Activated CD8-positive, alpha-beta memory T cell treated with anti-CD3 and anti-CD28 coated beads for 36 hours (primary cell): Measurements from ENCODE around the gene CD99. TPM values are rescaled to one million over a fixed set of nuclear protein-coding genes. Genes with fewer than 3 reads are reported as not detected.

ENCODE experiments used
- CTCF ChIA-PET: fragments of 350-600 bp; sonication (Branson Sonifier 250); formaldehyde crosslinking; loops from one replicate; lab custom pipeline; 2021; ENCODE audit warnings: antibody characterized with exemption; lab: Charles Lee
- POLR2A ChIA-PET: fragments of 350-600 bp; sonication (Branson Sonifier 250); formaldehyde crosslinking; loops from one replicate; lab custom pipeline; 2021; ENCODE audit warnings: antibody characterized with exemption; lab: Charles Lee
- total RNA-seq, 2 experiments: library from RNA; stranded (reverse); gene quantifications; one replicate each; pipeline ENCODE4 v1.2.3, GENCODE V29; 2021

CD99 gene
- 100 to 1,000 TPM; 223 to 228 TPM for total RNA-seq

- ChIA-PET CTCF (no interaction called here), POLR2A (no interaction called here)
Observed at GRCh38 chrX:2690856-2691542, at the start of gene CD99. Gene CD99, plus strand, starts transcription at chrX:2691295. Its CDS starts 66 bp downstream, at chrX:2691361.

GRCh38 chrX:2642146-2642545, 48.9 kb upstream of the CD99 start:
- CTCF ChIA-PET, result no interaction called here
- POLR2A ChIA-PET, result no interaction called here

- ChIA-PET POLR2A (no interaction called here), CTCF (no interaction called here)
Observed at GRCh38 chrX:2642791-2643190, 48.3 kb upstream of the CD99 start.

- POLR2A ChIA-PET, result no interaction called here
- CTCF ChIA-PET, result no interaction called here
Observed at GRCh38 chrX:2643880-2644279, 47.2 kb upstream of the CD99 start.

GRCh38 chrX:2645563-2645962, 45.5 kb upstream of the CD99 start:
- POLR2A ChIA-PET, result no interaction called here
- CTCF ChIA-PET, result no interaction called here

GRCh38 chrX:2647627-2648026, 43.5 kb upstream of the CD99 start:
- CTCF ChIA-PET, result no interaction called here
- POLR2A ChIA-PET, result no interaction called here

- ChIA-PET CTCF (no interaction called here), POLR2A (no interaction called here)
Observed at GRCh38 chrX:2650037-2650436, 41.1 kb upstream of the CD99 start.

- CTCF ChIA-PET, result no interaction called here
- POLR2A ChIA-PET, result no interaction called here
Observed at GRCh38 chrX:2650865-2651264, 40.2 kb upstream of the CD99 start.

- POLR2A ChIA-PET, result no interaction called here
- CTCF ChIA-PET, result no interaction called here
Observed at GRCh38 chrX:2652106-2652505, 39.0 kb upstream of the CD99 start.

- ChIA-PET POLR2A (no interaction called here), CTCF (no interaction called here)
Observed at GRCh38 chrX:2654436-2655340, 36.4 kb upstream of the CD99 start.

- POLR2A ChIA-PET, result no interaction called here
- CTCF ChIA-PET, result no interaction called here
Observed at GRCh38 chrX:2656257-2656836, 34.7 kb upstream of the CD99 start.

- ChIA-PET CTCF (no interaction called here), POLR2A (no interaction called here)
Observed at GRCh38 chrX:2657532-2658113, 33.5 kb upstream of the CD99 start.

- CTCF ChIA-PET, result no interaction called here
- POLR2A ChIA-PET, result no interaction called here
Observed at GRCh38 chrX:2658585-2659292, 32.4 kb upstream of the CD99 start.

- ChIA-PET POLR2A (no interaction called here), CTCF (no interaction called here)
Observed at GRCh38 chrX:2662586-2662985, 28.5 kb upstream of the CD99 start.

GRCh38 chrX:2664502-2664901, 26.6 kb upstream of the CD99 start:
- ChIA-PET POLR2A (no interaction called here), CTCF (no interaction called here)

- ChIA-PET CTCF (no interaction called here), POLR2A (no interaction called here)
Observed at GRCh38 chrX:2665387-2666304, 25.4 kb upstream of the CD99 start.

- ChIA-PET CTCF (no interaction called here), POLR2A (no interaction called here)
Observed at GRCh38 chrX:2666491-2666890, 24.6 kb upstream of the CD99 start.

- ChIA-PET CTCF (no interaction called here), POLR2A (no interaction called here)
Observed at GRCh38 chrX:2670978-2671377, 20.1 kb upstream of the CD99 start.

- CTCF ChIA-PET, result no interaction called here
- POLR2A ChIA-PET, result no interaction called here
Observed at GRCh38 chrX:2672084-2672483, 19.0 kb upstream of the CD99 start.
